CD14-positive monocyte (primary cell): ENCODE results near the gene EPB41L4A. TPM values are rescaled to one million over a fixed set of nuclear protein-coding genes. Genes with fewer than 3 reads are reported as not detected.

ENCODE experiments used
- DNase-seq, 3 donors: peaks; one replicate each; pipeline ENCODE4 v3.0.0-alpha.2; 2011 to 2022
- H2AFZ ChIP-seq: 2 replicates; pipeline ENCODE4 v1.6.0; 2012; ENCODE audit warnings: mild to moderate bottlenecking, low read depth, low read length, inconsistent platforms; ENCODE audit not compliant: insufficient read depth, poor library complexity, severe bottlenecking
- H3K27ac ChIP-seq, 2 donors: 1 replicate in 1 of 2; 2 replicates in 1 of 2; pipeline ENCODE4 v1.5.1; 2012 to 2013; ENCODE audit warnings: low read length in 2 of 2, control low read depth in 1 of 2, inconsistent platforms in 1 of 2, low read depth in 1 of 2, mild to moderate bottlenecking in 1 of 2
- H3K27me3 ChIP-seq, 2 donors: one replicate each; pipeline versions ENCODE4 v1.6.0 to v1.6.1; 2011 to 2013; ENCODE audit warnings: low read length in 2 of 2; ENCODE audit not compliant: control insufficient read depth in 2 of 2, insufficient read depth in 2 of 2
- H3K36me3 ChIP-seq, 2 donors: replicated peaks in 1 of 2; 1 replicate in 1 of 2; 2 replicates in 1 of 2; pipeline versions ENCODE4 v1.5.1 to v1.6.1; 2012 to 2013; ENCODE audit warnings: low read length in 2 of 2, control low read depth in 1 of 2, inconsistent platforms in 1 of 2, mild to moderate bottlenecking in 1 of 2; ENCODE audit not compliant: insufficient read depth in 2 of 2, control insufficient read depth in 1 of 2
- H3K4me1 ChIP-seq, 2 donors: 1 replicate in 1 of 2; 2 replicates in 1 of 2; pipeline versions ENCODE4 v1.5.1 to v1.6.1; 2012 to 2013; ENCODE audit warnings: low read length in 2 of 2, control low read depth in 1 of 2, inconsistent platforms in 1 of 2, mild to moderate bottlenecking in 1 of 2, moderate library complexity in 1 of 2; ENCODE audit not compliant: insufficient read depth in 2 of 2, control insufficient read depth in 1 of 2
- H3K4me2 ChIP-seq: replicated peaks from 2 replicates; pipeline ENCODE3; 2012; ENCODE audit warnings: low read length, moderate library complexity, mild to moderate bottlenecking; ENCODE audit not compliant: poor library complexity, severe bottlenecking; ENCODE audit errors: extremely low read depth
- H3K4me3 ChIP-seq, 3 experiments: fragments of 200-600 bp in 1 of 3; sonication (generic) in 1 of 3; replicated peaks in 1 of 3; 1 replicate in 2 of 3; 2 replicates in 1 of 3; pipeline ENCODE4 v1.5.1; 2011 to 2013; ENCODE audit warnings: low read length in 3 of 3, mild to moderate bottlenecking in 3 of 3, control low read depth in 2 of 3, low read depth in 2 of 3, inconsistent platforms in 1 of 3, moderate library complexity in 1 of 3
- H3K79me2 ChIP-seq: 2 replicates; pipeline ENCODE4 v1.6.0; 2012; ENCODE audit warnings: mild to moderate bottlenecking, control low read depth, inconsistent platforms, low read length, moderate library complexity; ENCODE audit not compliant: insufficient read depth
- H3K9ac ChIP-seq: 2 replicates; pipeline ENCODE4 v1.6.0; 2017; ENCODE audit warnings: low read length, mild to moderate bottlenecking; ENCODE audit not compliant: insufficient read depth, poor library complexity, severe bottlenecking
- H3K9me3 ChIP-seq, 2 donors: replicated peaks in 1 of 2; 1 replicate in 1 of 2; 2 replicates in 1 of 2; pipeline versions ENCODE4 v1.5.1 to v1.6.1; 2012 to 2013; ENCODE audit warnings: low read length in 2 of 2, control low read depth in 1 of 2; ENCODE audit not compliant: control insufficient read depth in 1 of 2, insufficient read depth in 1 of 2
- H4K20me1 ChIP-seq: 2 replicates; pipeline ENCODE4 v1.6.0; 2012; ENCODE audit warnings: mild to moderate bottlenecking, low read length, control low read depth, moderate library complexity; ENCODE audit not compliant: insufficient read depth
- H3K27ac Mint-ChIP-seq, 7 donors: one replicate each; pipeline ENCODE4 v1.8.0; 2020; ENCODE audit warnings: mild to moderate bottlenecking in 7 of 7, mixed read lengths in 7 of 7, moderate library complexity in 6 of 7, inconsistent platforms in 2 of 7
- H3K27me3 Mint-ChIP-seq, 3 donors: one replicate each; pipeline ENCODE4 v1.8.0; 2021 to 2022; ENCODE audit warnings: low read depth in 3 of 3, mild to moderate bottlenecking in 3 of 3, mixed read lengths in 3 of 3, moderate library complexity in 3 of 3, inconsistent platforms in 1 of 3
- H3K36me3 Mint-ChIP-seq, 2 donors: one replicate each; pipeline ENCODE4 v1.8.0; 2020; ENCODE audit warnings: mixed read lengths in 2 of 2, inconsistent platforms in 1 of 2, mild to moderate bottlenecking in 1 of 2
- H3K4me1 Mint-ChIP-seq: one replicate; pipeline ENCODE4 v1.8.0; 2020; ENCODE audit warnings: mild to moderate bottlenecking, mixed read lengths
- H3K4me3 Mint-ChIP-seq, 2 donors: one replicate each; pipeline ENCODE4 v1.8.0; 2020; ENCODE audit warnings: mild to moderate bottlenecking in 2 of 2, mixed read lengths in 2 of 2, moderate library complexity in 1 of 2
- H3K9me3 Mint-ChIP-seq, 7 donors: one replicate each; pipeline ENCODE4 v1.8.0; 2020 to 2022; ENCODE audit warnings: mixed read lengths in 7 of 7, mild to moderate bottlenecking in 6 of 7, moderate library complexity in 6 of 7, inconsistent platforms in 2 of 7
- CTCF ChIP-seq: fragments of 200-600 bp; IDR thresholded peaks from one replicate; pipeline ENCODE4 v1.8.0; 2022; ENCODE audit warnings: antibody characterized with exemption, mild to moderate bottlenecking
- WGBS: methylation state at CpG from one replicate; pipeline ENCODE4 v1.1.5; 2013; ENCODE audit warnings: missing lambda C conversion rate; ENCODE audit not compliant: insufficient coverage; 5-methylcytosine and 5-hydroxymethylcytosine counted together
- intact Hi-C, 2 donors: fragments of 100-400 bp; cut with micrococcal nuclease; formaldehyde crosslinking; loops; one replicate each; pipeline versions ENCODE4 v1.15.0 to v1.15.1; 2023
- polyA plus RNA-seq, 3 donors: library from polyadenylated mRNA; depleted of rRNA in 1 of 3; unstranded in 2 of 3; stranded (reverse) in 1 of 3; fragments of 300-500 nt in 2 of 3; fragments of >200 nt in 1 of 3; fragmentation: Illumina TruSeq in 2 of 3; gene quantifications; 1 replicate in 2 of 3; 2 replicates in 1 of 3; pipeline ENCODE4 v1.2.3, GENCODE V29; 2012 to 2021

Gene EPB41L4A
- polyA plus RNA-seq, 3 donors, result 0.01 to 0.05 TPM; not detected in 1

GRCh38 chr5:112356178-112356956 lies 62.7 kb downstream of the EPB41L4A start:
- Histone ChIP-seq H3K4me1 (no peaks in the 10 kb centered on the region), H3K9ac (no peak overlapping the region), H3K79me2 (no peaks in the 10 kb centered on the region), H3K36me3 (no peaks in the 10 kb centered on the region), H3K4me2 (no peak overlapping the region), H3K9me3 (no peaks in the 10 kb centered on the region), H3K27me3 (no peaks in the 10 kb centered on the region), H4K20me1 (no peaks in the 10 kb centered on the region), H3K4me3 (no peak overlapping the region), H3K27ac (no peak overlapping the region), H2AFZ (no peak overlapping the region)
- Mint-ChIP-seq H3K27ac (no peak overlapping the region), H3K36me3 (no peaks in the 10 kb centered on the region), H3K4me1 (no peaks in the 10 kb centered on the region), H3K9me3 (peaks cover 3 to 18% (median 9%) of the 10 kb centered on the region in 7 donors), H3K4me3 (no peak overlapping the region), H3K27me3 (peaks cover 0 to 1% (median 0%) of the 10 kb centered on the region in 3 donors)
- WGBS, result no CpG with 5 or more reads among the region's 3 CpGs
- no peak for TF ChIP-seq CTCF
- intact Hi-C loops, result no loop called here
- DNase-seq, result no peak

GRCh38 chr5:112355058-112355685 lies 63.9 kb downstream of the EPB41L4A start:
- H3K4me3 Mint-ChIP-seq, result no peak overlapping the region
- no peak overlapping the region for H2AFZ ChIP-seq
- H3K36me3 Mint-ChIP-seq, result no peaks in the 10 kb centered on the region
- no peaks in the 10 kb centered on the region for H3K9me3 ChIP-seq
- no peak overlapping the region for H3K9ac ChIP-seq
- WGBS, result no CpG with 5 or more reads among the region's 5 CpGs
- no peak overlapping the region for H3K4me2 ChIP-seq
- H3K4me1 Mint-ChIP-seq, result no peaks in the 10 kb centered on the region
- no peaks in the 10 kb centered on the region for H3K79me2 ChIP-seq
- DNase-seq, result no peak
- H3K27ac Mint-ChIP-seq, result no peak overlapping the region
- H3K27me3 Mint-ChIP-seq, result peaks cover 0 to 1% (median 0%) of the 10 kb centered on the region in 3 donors
- H3K4me3 ChIP-seq, result no peak overlapping the region
- H3K9me3 Mint-ChIP-seq, result peaks cover 0 to 11% (median 3%) of the 10 kb centered on the region in 7 donors
- H3K4me1 ChIP-seq, result no peaks in the 10 kb centered on the region
- H3K36me3 ChIP-seq, result no peaks in the 10 kb centered on the region
- no peak overlapping the region for H3K27ac ChIP-seq
- TF ChIP-seq CTCF, result no peak
- no peaks in the 10 kb centered on the region for H4K20me1 ChIP-seq
- no peaks in the 10 kb centered on the region for H3K27me3 ChIP-seq
- intact Hi-C loops, result no loop called here
